ENCODE measurements around the gene PRPSAP2.

PRPSAP2 gene

DNA sequence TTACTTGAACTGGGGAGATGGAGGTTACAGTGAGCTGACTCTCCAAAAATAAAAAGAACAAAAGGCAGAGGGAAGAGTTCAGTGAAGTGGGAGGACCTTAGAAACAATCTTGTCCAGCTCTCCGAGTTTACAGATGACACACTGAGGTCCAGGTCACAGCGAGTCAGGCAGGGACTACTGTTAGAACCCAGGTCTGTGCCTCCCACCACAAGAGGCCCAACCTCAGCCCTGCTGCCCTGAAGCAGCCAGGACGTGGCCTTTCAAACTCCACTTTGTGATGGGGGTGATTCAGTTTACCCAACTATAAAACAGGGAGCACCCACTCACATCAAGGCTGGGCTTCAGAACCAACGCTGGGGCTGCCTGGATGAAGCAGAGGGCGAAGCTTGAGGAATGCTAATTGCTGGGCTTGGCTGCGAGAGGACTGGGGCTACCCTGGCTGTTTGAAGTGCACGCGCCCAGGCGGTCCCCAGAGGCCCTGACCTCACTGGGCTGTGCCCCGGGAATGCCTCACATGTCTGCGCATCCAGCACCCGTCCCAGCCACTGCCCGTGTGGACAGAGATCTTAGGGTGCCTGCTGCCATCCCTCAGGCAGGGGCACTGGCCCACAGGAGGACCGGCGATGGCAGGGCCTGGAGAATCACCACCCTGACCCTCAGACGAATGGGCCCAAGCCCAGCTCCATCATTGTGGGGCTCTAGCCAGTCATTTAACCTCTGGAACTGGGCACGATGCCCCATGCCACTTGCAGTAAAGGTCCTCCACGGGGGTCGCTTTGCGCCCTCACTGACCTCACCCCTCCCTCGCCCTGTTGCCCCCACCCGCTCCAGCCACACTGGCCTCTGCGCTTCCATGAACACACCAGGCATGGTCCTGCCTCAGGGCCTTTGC, 105.4 kb downstream of the PRPSAP2 start:
- no peak for DNase-seq

DNA sequence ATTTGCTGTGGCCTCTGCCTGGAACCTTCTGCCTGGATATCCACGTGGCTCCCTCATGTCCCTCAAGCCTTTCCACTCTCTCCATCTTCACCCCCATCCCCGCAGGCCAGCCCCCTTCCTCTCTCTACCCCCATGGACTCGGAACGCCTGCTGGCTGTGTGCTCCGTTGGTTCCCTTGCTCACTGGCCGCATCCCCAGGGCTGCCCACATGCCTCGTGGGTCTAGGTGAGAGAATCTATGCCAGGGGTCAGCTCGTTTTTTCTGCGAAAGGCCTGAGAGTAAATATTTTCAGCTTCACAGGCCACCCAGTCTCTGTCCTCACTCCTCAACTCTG, 106.1 kb downstream of the PRPSAP2 start:
- DNase-seq = no peak

DNA sequence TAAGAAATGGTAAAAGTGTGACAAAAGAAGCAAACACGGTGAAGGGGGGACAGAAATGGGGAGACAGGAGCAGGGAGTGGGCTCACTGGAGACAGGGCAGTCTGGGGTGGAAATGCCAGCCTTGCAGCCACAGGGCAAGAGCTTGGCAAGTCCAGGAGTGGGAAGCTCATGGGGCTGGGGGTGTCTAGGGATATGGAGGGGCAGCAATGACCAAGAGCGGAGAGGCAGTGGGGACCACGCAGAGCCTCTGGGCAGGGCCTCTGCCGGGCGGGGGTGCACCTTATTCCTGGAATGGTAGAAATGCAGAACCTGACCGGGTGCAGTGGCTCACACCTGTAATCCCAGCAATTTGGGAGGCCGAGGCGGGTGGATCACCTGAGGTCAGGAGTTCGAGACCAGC, 106.6 kb downstream of the PRPSAP2 start:
- DNase-seq = no peak

DNA sequence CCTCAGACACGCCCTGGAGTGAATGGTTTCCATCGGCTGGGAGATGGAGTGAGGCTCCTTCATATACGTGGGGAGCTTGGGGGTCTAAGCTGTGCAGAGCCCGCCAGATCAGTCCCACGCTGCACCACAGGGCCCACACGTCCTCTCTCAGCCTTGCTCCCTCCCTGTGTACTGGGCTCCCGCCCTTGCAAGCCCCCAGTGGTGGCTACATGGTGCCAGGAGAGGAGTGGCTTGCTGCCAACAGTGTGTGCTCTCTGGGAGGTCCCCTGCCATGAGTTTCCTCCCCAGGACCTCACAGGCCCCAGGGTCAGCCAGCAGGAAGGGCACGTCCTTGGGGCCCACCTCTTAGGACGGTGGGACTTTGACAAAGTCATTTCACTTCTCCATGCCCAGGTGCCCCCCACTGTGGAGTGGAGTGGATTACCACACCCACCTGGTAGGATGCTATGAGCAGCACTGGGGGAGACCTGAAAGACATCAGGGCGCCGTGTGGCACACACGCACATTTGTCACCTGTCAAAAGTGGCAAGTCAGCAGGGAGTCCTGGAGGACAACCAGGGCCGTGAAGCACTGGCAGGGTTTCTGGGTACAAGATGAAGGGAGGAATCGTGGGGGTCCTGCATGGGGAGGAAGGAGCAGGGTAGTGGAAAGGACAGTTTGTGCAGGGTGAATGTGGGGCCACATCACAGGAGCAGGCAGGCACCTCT, 107.8 kb downstream of the PRPSAP2 start:
- DNase-seq = no peak

DNA sequence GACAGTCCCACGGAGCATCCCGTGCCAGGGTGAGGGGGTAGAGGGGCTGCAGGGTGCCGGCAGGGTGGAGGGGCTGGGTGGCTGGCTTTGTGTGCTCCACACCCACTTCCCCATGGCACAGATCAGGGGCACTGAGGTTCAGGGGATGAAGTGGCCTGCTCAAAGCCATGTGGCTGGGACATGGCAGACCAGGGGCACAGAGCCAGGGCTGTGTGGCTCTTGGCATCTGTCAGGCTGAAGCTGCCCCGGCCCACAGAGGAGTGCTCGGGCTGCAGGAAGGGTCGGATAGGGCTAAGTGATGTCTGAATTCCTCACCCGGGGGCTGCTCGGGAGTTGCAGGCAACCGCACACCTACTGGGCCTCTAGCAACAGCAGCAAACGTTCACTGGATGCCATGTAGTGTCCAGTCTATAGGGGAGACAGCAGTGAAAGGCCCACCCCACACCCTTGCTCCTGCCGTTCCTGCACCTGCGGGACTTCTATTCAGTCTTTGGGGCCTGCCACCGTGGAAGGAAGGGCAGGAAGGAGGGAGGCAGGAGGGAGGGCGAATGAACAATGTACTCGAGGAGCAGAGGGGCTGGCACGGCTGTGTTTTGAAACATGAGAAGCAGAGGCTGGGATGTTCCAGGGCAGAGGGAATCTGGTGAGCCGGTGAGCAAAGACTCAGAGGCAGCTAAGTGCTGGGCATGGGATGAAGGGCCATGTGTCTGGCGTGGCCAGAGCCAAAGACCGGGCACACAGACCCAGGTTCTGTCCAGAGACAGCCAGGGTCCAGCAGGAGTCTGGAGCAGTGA, 109.1 kb downstream of the PRPSAP2 start:
- DNase-seq = peak; percentile 28

DNA sequence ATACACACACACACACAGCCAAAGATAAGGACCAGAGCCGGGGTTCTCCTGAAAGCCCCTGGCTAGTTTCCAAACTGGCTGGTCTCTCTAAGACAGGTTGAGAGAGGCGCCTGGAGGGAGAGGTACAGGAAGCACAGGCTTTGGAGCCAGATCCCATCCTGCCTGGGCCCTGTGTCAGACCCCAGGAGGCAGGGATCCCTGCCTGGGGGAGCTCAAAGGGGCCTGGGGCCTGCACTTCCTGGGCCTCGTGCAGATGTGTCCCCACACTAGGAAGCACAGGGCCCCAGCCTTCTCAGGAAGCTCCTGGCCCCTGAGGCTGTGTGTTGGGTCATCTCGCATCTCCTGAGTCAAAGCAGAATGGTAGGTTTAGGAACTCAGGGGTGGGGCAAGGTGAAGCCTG, 110.0 kb downstream of the PRPSAP2 start:
- DNase-seq = no peak

DNA sequence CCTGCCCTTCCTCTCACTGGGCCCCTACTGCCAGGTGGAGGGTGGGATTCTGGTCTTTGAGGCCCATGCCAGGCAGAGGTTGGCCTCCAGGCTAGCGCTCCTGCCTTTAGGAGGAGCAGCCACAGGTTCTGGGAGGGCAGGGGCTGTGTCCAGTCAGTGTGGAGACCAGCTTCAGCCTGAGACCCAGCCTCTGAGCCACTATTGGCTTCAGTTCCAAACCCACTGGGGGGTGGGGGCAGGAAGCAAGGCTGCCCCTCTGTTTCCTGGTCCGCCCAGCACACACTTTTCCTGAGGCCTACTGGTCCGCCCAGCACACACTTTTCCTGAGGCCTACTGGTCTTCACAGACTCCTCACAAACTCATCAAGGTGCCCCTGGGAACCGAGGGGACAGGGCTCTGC, 110.4 kb downstream of the PRPSAP2 start:
- no peak for DNase-seq

DNA sequence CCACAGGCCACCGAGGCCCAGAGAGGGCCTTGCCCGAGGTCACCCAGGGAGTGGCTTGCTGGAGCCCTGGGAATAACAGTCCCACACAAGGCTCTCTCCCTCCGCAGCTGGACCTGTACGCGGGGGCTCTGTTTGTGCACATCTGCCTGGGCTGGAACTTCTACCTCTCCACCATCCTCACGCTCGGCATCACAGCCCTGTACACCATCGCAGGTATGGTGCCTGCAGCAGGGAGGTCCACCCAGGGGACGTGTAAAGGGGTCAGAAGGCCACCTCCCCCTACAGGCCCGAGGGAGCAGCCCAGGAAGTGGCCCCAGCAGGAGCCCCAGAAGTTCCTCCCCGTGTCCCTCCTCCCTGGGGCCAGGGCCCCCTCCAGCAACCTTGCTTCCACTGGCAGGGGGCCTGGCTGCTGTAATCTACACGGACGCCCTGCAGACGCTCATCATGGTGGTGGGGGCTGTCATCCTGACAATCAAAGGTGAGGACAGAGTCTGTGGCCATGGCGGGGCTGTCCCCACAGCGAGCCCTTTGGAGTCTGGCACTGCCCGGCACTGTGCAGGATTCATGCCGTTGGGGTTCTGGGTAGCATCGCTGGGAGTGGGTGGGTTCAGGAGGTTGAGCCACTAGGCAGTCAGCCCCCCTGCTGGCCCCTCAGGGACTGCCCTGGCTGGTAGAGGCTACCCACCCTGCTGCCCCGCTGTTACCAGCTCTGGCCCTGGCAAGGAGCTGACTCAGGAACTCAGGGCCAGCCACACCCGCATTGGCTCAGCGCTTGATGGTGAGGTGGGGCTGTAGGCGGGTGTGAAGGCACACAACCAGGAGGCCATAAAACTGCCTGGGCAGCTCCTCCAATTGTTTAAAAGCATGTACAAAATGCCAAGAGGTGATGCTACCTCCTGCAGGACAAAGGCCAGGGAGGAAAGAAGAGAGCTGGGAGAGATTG, 111.3 kb downstream of the PRPSAP2 start:
- DNase-seq = no peak

DNA sequence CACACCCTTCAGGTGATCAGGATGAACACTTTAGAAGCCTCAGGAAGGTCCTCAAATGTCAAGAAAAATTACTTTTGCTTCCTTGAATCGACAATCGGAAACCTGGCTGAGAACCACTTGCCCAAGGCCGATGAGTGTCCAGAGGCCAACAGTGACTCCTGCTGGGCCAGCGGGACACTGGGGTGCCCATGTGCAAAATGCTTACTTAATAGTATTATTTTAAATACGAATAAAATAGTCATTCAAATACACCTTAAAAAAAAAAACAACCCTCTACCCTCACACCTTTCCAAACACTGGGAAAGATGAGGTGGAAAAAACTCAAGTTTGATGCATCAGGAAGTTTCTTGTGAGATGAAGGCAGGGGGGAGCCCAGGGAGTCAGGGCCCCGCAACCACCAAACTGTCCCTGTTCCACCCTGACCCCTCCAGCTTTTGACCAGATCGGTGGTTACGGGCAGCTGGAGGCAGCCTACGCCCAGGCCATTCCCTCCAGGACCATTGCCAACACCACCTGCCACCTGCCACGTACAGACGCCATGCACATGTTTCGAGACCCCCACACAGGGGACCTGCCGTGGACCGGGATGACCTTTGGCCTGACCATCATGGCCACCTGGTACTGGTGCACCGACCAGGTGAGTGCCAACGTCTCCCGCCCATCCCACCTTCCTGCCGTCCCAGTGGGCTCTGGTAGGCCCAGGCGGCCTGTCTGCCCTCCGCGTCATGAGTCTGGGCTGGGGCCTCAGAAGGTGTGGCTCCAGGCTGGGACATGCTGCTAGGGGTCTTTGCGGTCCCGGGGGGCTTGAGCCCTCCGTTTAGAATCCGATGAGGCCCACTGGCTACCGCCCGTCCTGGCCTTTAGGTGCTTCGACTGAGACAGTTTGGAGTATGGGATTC, 112.9 kb downstream of the PRPSAP2 start:
- DNase-seq = no peak

DNA sequence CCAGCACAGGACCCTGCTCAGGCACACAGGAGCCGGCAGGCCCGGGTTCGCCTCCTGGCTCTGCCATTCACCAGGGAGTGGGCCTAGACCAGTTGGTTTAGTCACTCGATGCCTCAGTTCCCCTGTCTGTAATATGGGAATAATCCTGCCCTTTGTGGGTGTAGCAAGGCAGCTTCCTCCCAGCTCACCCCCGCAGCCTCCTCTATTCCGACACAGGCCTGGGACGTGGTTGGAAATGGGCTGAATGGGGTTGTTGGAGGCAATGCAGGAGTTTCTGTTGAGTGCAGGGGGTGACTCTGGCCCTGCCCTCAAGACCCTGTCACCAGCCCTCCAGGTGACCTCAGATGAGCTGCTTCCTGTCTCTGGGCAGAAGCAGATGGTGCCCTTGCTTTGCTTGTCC, 113.9 kb downstream of the PRPSAP2 start:
- DNase-seq = no peak

DNA sequence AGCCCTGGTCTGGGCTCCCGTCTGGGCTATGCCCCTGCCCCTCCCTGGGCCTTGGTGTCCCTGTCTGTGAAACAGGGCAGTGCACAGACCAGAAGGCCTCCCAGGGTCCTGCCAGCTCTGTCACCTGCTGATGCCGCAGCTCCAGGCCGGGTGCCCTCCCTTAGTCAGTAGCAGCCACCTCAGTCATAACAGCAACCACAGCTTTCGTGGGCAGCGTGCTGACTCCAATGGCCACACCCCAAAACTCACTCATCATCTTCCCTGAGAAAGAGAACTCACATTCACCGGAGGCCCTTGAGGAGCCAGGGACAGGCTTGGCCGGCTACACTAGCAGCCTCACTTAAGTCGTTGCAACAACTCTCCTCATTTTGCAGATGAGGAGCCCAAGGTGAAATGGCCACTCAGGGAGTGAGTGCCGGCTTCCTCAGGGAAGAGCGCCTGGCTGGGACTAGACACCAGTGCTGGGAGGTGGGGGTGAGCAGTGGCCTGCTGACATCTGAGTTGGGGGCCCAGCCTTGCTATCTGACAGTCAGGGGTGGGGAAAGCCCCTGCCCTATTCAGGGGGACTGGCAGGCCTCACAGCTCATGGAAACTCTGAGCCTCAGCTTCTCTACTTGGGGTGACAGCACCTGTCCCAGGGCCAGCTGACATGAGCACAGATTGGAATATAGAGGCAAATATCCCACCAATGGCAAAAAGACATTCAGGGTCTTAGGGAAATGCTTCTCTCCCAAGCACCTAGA, 116.6 kb downstream of the PRPSAP2 start:
- no peak for DNase-seq

DNA sequence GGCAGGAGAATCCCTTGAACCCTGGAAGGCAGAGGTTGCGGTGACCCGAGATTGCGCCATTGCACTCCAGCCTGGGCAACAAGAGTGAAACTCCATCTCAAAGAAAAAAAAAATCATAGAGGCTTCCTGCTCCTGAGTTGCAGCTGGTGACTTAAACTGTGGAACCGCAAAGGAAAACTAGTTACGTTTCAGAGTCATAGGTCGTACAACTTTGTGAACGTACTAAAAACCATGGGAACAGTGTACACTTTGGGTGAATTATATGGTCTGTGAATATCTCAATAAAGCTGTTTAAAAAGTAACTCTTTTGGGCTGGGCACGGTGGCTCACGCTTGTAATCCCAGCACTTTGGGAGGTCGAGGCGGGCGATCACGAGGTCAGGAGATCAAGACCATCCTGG, 117.7 kb downstream of the PRPSAP2 start:
- no peak for DNase-seq

DNA sequence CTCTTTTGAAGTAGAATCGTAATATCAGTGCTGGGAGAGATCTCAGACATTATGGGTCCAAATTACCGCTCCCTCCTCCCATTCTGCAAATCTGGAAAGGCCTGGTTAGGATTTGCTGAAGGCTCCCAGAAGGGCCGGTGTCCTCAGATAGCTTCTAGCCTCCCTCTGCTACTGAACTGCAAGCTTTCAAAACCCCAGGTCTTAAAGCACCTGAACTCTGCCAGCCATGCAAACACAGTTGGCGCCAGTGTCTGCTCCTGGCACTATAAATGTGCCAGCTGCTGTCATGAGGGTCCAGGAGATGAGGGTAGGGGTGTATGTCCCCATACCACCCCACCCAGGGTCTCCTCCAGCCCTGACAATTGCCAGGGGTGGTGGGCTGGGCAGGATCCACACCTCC, 118.3 kb downstream of the PRPSAP2 start:
- DNase-seq = no peak

DNA sequence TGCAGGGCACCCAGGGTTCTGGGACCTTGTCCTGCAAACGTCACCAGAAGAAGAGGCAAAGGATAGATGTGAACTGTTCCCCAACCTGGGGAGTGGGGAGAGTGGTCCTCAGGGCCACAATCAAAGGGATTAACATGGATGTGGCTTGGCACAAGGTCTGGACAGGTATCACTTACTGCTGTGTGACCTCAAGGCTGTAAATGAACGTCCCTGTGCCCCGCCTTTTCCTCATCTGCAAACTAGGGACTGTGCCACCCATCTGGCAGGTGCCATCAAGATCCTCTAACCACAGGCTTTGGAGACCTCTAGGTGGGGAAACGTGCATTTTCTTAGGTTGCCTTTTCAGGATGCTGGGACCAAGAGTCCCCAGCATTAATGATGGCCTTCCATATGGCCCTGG, 119.1 kb downstream of the PRPSAP2 start:
- DNase-seq = no peak

DNA sequence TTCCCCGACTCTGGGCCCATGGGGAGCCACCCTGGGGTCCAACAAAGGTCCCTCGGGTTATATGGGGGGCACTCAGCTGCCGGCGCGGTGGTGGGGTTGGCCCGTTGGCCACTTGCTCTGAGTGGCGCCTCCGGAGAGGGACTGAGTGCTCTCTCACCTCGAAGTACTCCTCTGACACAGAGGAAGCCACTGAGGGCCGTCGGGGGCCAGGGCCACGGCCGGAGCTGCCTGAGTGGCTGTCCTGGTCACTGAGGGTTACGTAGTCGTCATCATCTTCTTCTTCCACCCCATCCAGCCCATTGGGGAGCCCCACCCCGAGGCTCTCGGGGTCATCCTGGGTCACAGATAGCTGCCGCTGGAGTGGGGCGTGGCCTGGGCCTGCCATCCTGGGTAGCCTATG, 119.7 kb downstream of the PRPSAP2 start:
- DNase-seq = no peak

DNA sequence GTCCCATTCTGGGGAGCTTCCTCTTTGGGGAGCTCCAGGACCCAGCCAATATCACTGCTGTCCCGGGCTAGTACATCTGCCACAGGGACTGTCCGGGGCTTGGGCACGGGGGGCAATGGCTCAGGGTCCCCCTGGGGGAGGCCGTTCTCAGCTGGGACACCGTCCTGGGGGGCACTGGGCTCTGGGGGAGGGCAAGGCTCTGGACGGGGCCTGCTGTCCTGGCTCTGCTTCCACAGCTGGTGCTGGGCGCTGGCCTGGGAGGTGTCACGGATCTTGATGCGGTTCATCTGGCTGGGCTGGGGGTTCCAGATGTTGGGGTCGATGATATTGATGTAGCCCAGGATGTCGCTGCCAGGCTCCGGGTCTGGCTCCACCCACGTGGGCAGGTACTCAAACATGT, 120.1 kb downstream of the PRPSAP2 start:
- DNase-seq = no peak

DNA sequence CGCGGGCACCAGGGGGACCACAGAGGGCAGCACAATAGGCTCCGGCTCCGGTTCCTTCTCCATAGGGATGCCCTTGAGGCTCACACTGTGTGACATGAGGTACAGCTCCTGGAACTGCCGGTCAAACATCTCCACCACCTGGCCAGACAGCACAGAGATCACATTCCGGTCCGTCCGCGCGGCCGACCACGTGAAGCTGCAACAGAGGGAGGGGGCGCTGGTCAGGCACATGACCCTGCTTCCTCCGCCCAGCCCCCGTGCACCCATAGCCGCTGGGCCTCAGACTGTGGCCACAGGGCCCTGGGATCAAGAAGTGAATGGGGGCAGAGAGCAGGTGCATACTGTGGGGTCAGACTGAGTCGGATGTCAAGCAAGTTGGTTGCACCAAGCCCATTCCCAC, 120.7 kb downstream of the PRPSAP2 start:
- DNase-seq = no peak
